GM12873 (cell line): Measurements from ENCODE around the gene BTNL8.

ENCODE experiments used
- CTCF ChIP-seq: IDR thresholded peaks from 2 replicates; pipeline ENCODE4 v1.5.1; 2012; ENCODE audit warnings: low read depth, mild to moderate bottlenecking, moderate library complexity, low read length, control low read depth; ENCODE audit not compliant: insufficient read depth; ENCODE audit errors: missing control alignments

The BTNL8 gene

GRCh38 chr5:180898621-180899246, at the start of gene BTNL8:
Gene BTNL8 (plus strand): TSS chr5:180899159. CDS start chr5:180899311, 152 bp downstream.
- no peak for TF ChIP-seq CTCF

- no peak for TF ChIP-seq CTCF
Measured at GRCh38 chr5:180849827-180850226, 49.1 kb upstream of the BTNL8 start.

GRCh38 chr5:180850434-180851078, 48.4 kb upstream of the BTNL8 start:
- no peak for TF ChIP-seq CTCF

GRCh38 chr5:180852495-180852894, 46.5 kb upstream of the BTNL8 start:
- no peak for TF ChIP-seq CTCF

GRCh38 chr5:180853121-180853847, 45.7 kb upstream of the BTNL8 start:
- TF ChIP-seq CTCF, result no peak

- TF ChIP-seq CTCF, result no peak
Measured at GRCh38 chr5:180853848-180854176, 45.1 kb upstream of the BTNL8 start.

GRCh38 chr5:180858586-180858985, 40.4 kb upstream of the BTNL8 start:
- no peak for TF ChIP-seq CTCF
